ENCODE data around the gene SLC9A6. TPM values are rescaled to one million over a fixed set of nuclear protein-coding genes. Genes with fewer than 3 reads are reported as not detected.

SLC9A6 gene
- total and polyA plus RNA-seq, 2 of the 8 experiments (the other 6 are each of a cell fraction or from before 2014, with no cell fraction given), result 8.0 to 14.1 TPM

DNA sequence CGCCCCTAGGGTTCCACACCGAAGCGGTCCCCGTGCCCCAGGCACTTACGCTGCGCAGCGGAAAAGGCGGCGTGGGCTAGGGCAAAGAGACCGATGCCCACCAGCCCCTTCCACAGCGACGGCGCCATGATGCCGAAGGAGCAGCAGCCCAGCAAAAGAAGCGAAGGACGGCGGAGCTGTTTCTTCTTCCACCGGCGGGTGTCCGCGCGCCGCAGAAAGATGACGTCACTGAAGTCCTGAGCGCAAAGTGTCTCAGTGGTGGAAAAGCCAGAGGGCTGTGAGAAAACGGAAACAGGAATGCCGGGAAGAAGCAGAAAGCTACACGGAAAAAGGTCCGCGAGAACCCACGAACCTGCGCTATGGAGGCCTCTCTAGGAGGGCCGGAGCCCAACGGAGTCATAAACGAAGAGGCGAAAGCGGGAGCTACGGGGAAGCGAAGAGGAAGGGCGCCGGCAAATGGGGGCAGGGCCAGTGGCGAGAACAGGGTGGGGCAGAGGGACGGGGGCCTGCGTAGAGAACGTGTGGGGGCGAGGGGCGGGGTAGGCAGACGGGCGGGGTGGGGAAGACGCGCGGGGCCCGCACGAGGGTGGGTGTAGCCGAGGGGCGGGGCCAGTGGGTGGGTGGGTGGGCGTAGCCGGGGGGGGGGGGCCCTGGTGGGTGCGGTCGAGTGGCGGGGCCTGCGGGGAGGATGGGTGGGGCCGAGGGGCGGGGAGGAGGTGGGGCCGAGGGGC lies 11.5 kb upstream of the SLC9A6 start, which contains the start of gene MMGT1:
TSS of gene MMGT1 (minus strand) at position 441 of the 731 bp plus-strand sequence. CDS start at position 128, 313 bp downstream.
- no peaks in the 10 kb centered on the region for H3K27me3 ChIP-seq (replicated peaks in 1 of 4; ENCODE audit: control insufficient read depth in 3 of 4, extremely low read depth in 1 of 4, insufficient read depth in 3 of 4, low read length in 3 of 4)
- peak within 1 kb of the TSS; percentile 54 to 81 (median 64) for H3K9ac ChIP-seq (replicated peaks in 1 of 4; ENCODE audit: extremely low read depth in 1 of 4, low read depth in 3 of 4, low read length in 3 of 4)
- H3K36me3 ChIP-seq (ENCODE audit: control insufficient read depth in 2 of 4, insufficient read depth in 4 of 4, low read length in 3 of 4), result peaks cover 0 to 3% (median 0%) of the 10 kb centered on the region in 4 experiments; a peak in 1 of 8 replicates
- H2BK15ac ChIP-seq (ENCODE audit: low read length), result no peak within 1 kb of the TSS
- H2BK5ac ChIP-seq (ENCODE audit: low read depth, low read length), result no peak within 1 kb of the TSS
- H3K14ac ChIP-seq (ENCODE audit: insufficient read length), result no peak within 1 kb of the TSS
- H4K8ac ChIP-seq (ENCODE audit: extremely low read depth, insufficient read depth, low read length), result peak within 1 kb of the TSS; percentile 93
- H2AFZ ChIP-seq (ENCODE audit: low read length), result peak within 1 kb of the TSS; percentile 50
- ChIA-PET POLR2A (ENCODE audit: partially characterized antibody) (interaction anchor here (0.9 to 2.9 kb wide), 4 partner anchors 10 to 14 kb away, joined by 3 to 14 read pairs (median 4); partner anchors contain the start of gene SLC9A6), CTCF (ENCODE audit: partially characterized antibody) (no interaction called here)
- peaks cover 8 to 25% of the 10 kb centered on the region in 2 experiments; a peak in 3 of 4 replicates for H3K79me2 ChIP-seq (ENCODE audit: control insufficient read depth in 1 of 2, insufficient read depth in 2 of 2, low read length in 2 of 2)
- H3K4me2 ChIP-seq (ENCODE audit: insufficient read depth in 1 of 2, low read depth in 2 of 2, low read length in 2 of 2), result peak within 1 kb of the TSS; percentile 82 to 98
- H3K9me3 ChIP-seq (ENCODE audit: insufficient read depth in 2 of 2, low read depth in 1 of 2, low read length in 1 of 2), result no peaks in the 10 kb centered on the region
- H2AK5ac ChIP-seq (ENCODE audit: low read depth, low read length), result no peak within 1 kb of the TSS
- peak within 1 kb of the TSS; percentile 81 for H3K27ac ChIP-seq (ENCODE audit: low read depth, low read length)
- 1% methylated on average over 30 of the region's 65 CpGs; no CpG with 5 or more reads in 1 of the 2 experiments for WGBS, 2 experiments (ENCODE audit: extremely low coverage in 1 of 2, insufficient coverage in 1 of 2, insufficient read length in 1 of 2, insufficient replicate concordance in 2 of 2, low coverage in 1 of 2, low lambda C conversion rate in 2 of 2, missing lambda C conversion rate in 1 of 2)
- DNase-seq (ENCODE audit: low read depth in 1 of 2, low spot score in 2 of 2) (peak in 1 of 2 experiments; percentile 83), FAIRE-seq (no peak)
- no peak within 1 kb of the TSS for H3K4ac ChIP-seq (replicated peaks; ENCODE audit: insufficient read length, low read depth, low read length)
- peak within 1 kb of the TSS; percentile 59 for H3K56ac ChIP-seq (replicated peaks; ENCODE audit: insufficient read length, low read depth, low read length)
- H2BK12ac ChIP-seq (ENCODE audit: low read depth, low read length), result 0 out of 2 replicates have a peak within 1 kb of the TSS, but pooled peaks have one; percentile 17
- H3K4me1 ChIP-seq (replicated peaks in 1 of 4; ENCODE audit: control insufficient read depth in 3 of 4, insufficient read depth in 4 of 4, low read length in 3 of 4), result no peaks in the 10 kb centered on the region; a peak in 3 of 7 replicates
- H3K79me1 ChIP-seq (ENCODE audit: low read depth, low read length), result no peaks in the 10 kb centered on the region
- H2BK120ac ChIP-seq (replicated peaks; ENCODE audit: low read depth, low read length), result no peak within 1 kb of the TSS
- H4K5ac ChIP-seq (ENCODE audit: insufficient read length, low read depth, low read length), result peak within 1 kb of the TSS; percentile 81
- peaks cover 5% of the 10 kb centered on the region; the same call in 1 of the 2 replicates for H3K23me2 ChIP-seq (ENCODE audit: low read depth, low read length)
- H4K20me1 ChIP-seq (replicated peaks in 1 of 2; ENCODE audit: control insufficient read depth in 1 of 2, insufficient read depth in 2 of 2, low read length in 2 of 2), result peaks cover 0 to 1% of the 10 kb centered on the region in 2 experiments
- peak within 1 kb of the TSS; percentile 72 to 100 (median 86) for H3K4me3 ChIP-seq (ENCODE audit: extremely low read depth in 1 of 4, insufficient read depth in 2 of 4, low read depth in 3 of 4, low read length in 4 of 4)
- H4K91ac ChIP-seq (replicated peaks; ENCODE audit: insufficient read length, low read length), result no peak within 1 kb of the TSS
- H2BK20ac ChIP-seq (ENCODE audit: low read length), result no peak within 1 kb of the TSS
- H3K23ac ChIP-seq (ENCODE audit: insufficient read length), result no peak within 1 kb of the TSS
- no peak within 1 kb of the TSS; the same call in 1 of the 2 replicates for H3K18ac ChIP-seq (ENCODE audit: extremely low read depth, low read length)
- TF ChIP-seq POLR2AphosphoS5 (IDR thresholded peaks at IDR 0.05; ENCODE audit: low read depth, low read length), result peak; percentile 54
- TF ChIP-seq RBBP5 (IDR thresholded peaks at IDR 0.05; ENCODE audit: borderline replicate concordance, low read depth, low read length), result peak; percentile 94; the same call in 1 of the 2 replicates
- peak; percentile 65 for TF ChIP-seq KDM5A (IDR thresholded peaks at IDR 0.05; ENCODE audit: low read length)
- no peak for TF ChIP-seq SUZ12 (IDR thresholded peaks at IDR 0.05; ENCODE audit: low read length)
- TF ChIP-seq JUND (IDR thresholded peaks at IDR 0.05; ENCODE audit: low read length), result peak; percentile 91
- peak; percentile 85 for TF ChIP-seq ASH2L (IDR thresholded peaks at IDR 0.05; ENCODE audit: low read length)
- TF ChIP-seq BACH1 (IDR thresholded peaks at IDR 0.05; ENCODE audit: low read length), result 0 out of 2 replicates have a peak, but pooled peaks have one; percentile 48
- TF ChIP-seq TBP (IDR thresholded peaks at IDR 0.05; ENCODE audit: low read depth, low read length), result peak; percentile 56; the same call in 1 of the 2 replicates
- peak; percentile 92 for TF ChIP-seq CREB1 (IDR thresholded peaks at IDR 0.05)
- TF ChIP-seq GTF2F1 (IDR thresholded peaks at IDR 0.05; ENCODE audit: borderline replicate concordance, low read depth, low read length), result no peak
- peak; percentile 72; the same call in 1 of the 2 replicates for TF ChIP-seq ATF2 (IDR thresholded peaks at IDR 0.05; ENCODE audit: low read length)
